ENCODE measurements around the gene ANKRD31. TPM values are rescaled to one million over a fixed set of nuclear protein-coding genes. Genes with fewer than 3 reads are reported as not detected.

Gene ANKRD31
- total RNA-seq, 1 experiment from 2014 or later = 1.5 TPM

DNA sequence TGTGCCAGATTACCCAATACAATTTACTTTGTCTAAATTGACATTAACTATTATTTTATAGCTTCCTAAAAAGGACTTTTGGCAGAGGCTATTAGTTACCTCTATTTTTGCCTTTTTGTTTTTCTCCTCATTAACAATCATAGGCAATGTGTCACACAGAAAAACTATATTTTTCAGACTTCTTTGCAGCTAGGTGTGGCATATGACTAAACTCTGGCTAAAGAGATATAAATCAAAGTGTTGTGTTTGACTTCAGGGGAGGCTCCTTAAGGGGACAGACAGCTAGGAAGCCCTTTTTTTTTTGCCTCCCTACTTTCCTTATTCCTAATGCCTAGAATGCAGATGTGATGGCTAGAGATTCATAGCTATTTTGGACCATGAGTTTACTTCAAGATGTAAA, 164.6 kb downstream of the ANKRD31 start:
- TF ChIP-seq, protein P1, sequence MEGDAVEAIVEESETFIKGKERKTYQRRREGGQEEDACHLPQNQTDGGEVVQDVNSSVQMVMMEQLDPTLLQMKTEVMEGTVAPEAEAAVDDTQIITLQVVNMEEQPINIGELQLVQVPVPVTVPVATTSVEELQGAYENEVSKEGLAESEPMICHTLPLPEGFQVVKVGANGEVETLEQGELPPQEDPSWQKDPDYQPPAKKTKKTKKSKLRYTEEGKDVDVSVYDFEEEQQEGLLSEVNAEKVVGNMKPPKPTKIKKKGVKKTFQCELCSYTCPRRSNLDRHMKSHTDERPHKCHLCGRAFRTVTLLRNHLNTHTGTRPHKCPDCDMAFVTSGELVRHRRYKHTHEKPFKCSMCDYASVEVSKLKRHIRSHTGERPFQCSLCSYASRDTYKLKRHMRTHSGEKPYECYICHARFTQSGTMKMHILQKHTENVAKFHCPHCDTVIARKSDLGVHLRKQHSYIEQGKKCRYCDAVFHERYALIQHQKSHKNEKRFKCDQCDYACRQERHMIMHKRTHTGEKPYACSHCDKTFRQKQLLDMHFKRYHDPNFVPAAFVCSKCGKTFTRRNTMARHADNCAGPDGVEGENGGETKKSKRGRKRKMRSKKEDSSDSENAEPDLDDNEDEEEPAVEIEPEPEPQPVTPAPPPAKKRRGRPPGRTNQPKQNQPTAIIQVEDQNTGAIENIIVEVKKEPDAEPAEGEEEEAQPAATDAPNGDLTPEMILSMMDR (IDR thresholded peaks at IDR 0.05; ENCODE audit: unreplicated experiment) = no peak
- H3K36me3 Mint-ChIP-seq (ENCODE audit: insufficient read depth, unreplicated experiment) = no peaks in the 10 kb centered on the region
- H3K4me1 Mint-ChIP-seq (ENCODE audit: low read depth, unreplicated experiment) = no peaks in the 10 kb centered on the region
- H3K27ac Mint-ChIP-seq (ENCODE audit: unreplicated experiment) = no peak overlapping the region
- CTCF ChIA-PET = no interaction called here
- H3K9me3 Mint-ChIP-seq (ENCODE audit: low read depth, unreplicated experiment) = no peaks in the 10 kb centered on the region
- intact Hi-C loops (cut with micrococcal nuclease; ENCODE audit: unreplicated experiment) = no loop called here
- no peaks in the 10 kb centered on the region for H3K27me3 Mint-ChIP-seq (ENCODE audit: unreplicated experiment)
- no TSS peak for BruUV-seq (replicated peaks)
- DNase-seq = no peak
- H3K4me3 Mint-ChIP-seq (ENCODE audit: low read depth, unreplicated experiment) = no peak overlapping the region

DNA sequence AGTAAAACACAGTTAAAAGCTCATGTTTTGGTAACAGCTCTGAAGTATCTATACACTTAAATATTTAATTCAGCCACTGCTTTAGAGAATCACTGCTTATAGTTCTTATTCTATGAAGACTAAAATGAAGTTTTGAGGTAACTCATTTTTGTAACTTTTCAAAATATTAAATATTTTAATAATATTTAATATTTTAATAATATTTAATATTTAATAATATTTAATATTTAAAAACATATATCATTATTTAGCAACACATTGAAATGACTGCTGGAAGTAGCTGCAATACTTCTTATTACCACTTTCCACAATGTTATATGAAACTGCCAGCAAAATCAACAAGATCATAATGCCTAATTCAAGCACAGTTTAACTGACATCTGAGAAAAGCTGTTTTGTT, 165.6 kb downstream of the ANKRD31 start:
- Mint-ChIP-seq H3K4me3 (ENCODE audit: low read depth, unreplicated experiment) (no peak overlapping the region), H3K4me1 (ENCODE audit: low read depth, unreplicated experiment) (no peaks in the 10 kb centered on the region), H3K36me3 (ENCODE audit: insufficient read depth, unreplicated experiment) (no peaks in the 10 kb centered on the region), H3K27ac (ENCODE audit: unreplicated experiment) (no peak overlapping the region), H3K27me3 (ENCODE audit: unreplicated experiment) (no peaks in the 10 kb centered on the region), H3K9me3 (ENCODE audit: low read depth, unreplicated experiment) (no peaks in the 10 kb centered on the region)
- CTCF ChIA-PET = interaction anchor here (0.6 to 0.9 kb wide), 2 partner anchors 12 to 1256 kb away, joined by 3 read pairs; no protein-coding TSS in a partner anchor
- DNase-seq = no peak
- intact Hi-C loops (cut with micrococcal nuclease; ENCODE audit: unreplicated experiment) = no loop called here
- TF ChIP-seq, protein P1 (IDR thresholded peaks at IDR 0.05; ENCODE audit: unreplicated experiment) = no peak
- BruUV-seq (replicated peaks) = no TSS peak

DNA sequence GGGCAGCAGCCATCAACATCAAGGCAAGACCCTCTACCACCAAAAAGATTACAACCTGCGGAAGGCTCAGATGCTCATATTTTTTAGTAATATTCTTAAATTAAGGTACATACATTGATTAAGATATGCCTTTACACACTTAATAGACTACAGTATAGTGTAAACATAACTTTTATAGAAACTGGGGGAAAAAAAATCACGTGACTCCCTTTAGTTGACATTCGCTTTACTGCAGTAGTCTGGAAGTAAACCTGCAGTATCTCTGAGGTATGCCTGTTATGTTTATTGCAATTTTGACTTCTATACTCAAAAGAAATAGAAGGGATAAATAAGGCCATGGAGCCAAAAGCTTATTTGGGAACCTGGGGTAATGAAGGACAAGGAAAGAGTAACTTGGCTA, 169.2 kb downstream of the ANKRD31 start:
- TF ChIP-seq, protein P1 (IDR thresholded peaks at IDR 0.05; ENCODE audit: unreplicated experiment) = no peak
- Mint-ChIP-seq H3K27ac (ENCODE audit: unreplicated experiment) (no peak overlapping the region), H3K4me3 (ENCODE audit: low read depth, unreplicated experiment) (no peak overlapping the region), H3K9me3 (ENCODE audit: low read depth, unreplicated experiment) (no peaks in the 10 kb centered on the region), H3K36me3 (ENCODE audit: insufficient read depth, unreplicated experiment) (no peaks in the 10 kb centered on the region), H3K4me1 (ENCODE audit: low read depth, unreplicated experiment) (no peaks in the 10 kb centered on the region), H3K27me3 (ENCODE audit: unreplicated experiment) (no peaks in the 10 kb centered on the region)
- intact Hi-C loops (cut with micrococcal nuclease; ENCODE audit: unreplicated experiment) = no loop called here
- CTCF ChIA-PET = no interaction called here
- DNase-seq = no peak
- no TSS peak for BruUV-seq (replicated peaks)

DNA sequence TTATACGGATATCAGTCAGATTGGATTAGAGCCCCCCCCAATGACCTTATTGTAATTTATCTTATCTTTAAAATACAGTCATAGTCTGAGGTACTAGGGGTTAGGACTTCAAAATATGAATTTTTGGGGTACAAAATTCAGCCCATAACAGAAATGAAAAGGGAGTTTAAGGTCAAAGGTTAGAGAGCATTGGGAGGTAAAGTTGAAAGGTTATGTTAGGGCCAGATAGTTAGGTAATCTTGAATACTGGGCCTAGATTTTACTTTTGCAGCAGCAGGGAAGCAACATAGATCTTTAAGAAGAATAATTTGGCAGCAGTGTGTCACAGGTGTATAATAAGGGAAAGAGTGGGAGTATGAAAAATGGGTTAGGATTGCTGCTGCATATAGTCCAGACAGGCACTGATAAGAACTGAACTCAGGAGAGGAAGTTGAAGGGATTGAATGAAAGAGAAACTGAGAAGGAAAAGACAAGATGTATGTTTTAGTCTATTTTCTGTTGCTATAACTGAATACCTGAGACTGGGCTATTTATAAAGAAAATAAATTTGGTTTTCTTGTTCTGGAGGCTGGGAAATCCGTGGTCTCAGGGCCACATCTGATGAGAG, 173.7 kb downstream of the ANKRD31 start:
- no peaks in the 10 kb centered on the region for H3K27me3 Mint-ChIP-seq (ENCODE audit: unreplicated experiment)
- intact Hi-C loops (cut with micrococcal nuclease; ENCODE audit: unreplicated experiment) = no loop called here
- H3K4me3 Mint-ChIP-seq (ENCODE audit: low read depth, unreplicated experiment) = no peak overlapping the region
- TF ChIP-seq, protein P1 (IDR thresholded peaks at IDR 0.05; ENCODE audit: unreplicated experiment) = no peak
- no peak overlapping the region for H3K27ac Mint-ChIP-seq (ENCODE audit: unreplicated experiment)
- CTCF ChIA-PET = no interaction called here
- no peak for DNase-seq
- no peaks in the 10 kb centered on the region for H3K36me3 Mint-ChIP-seq (ENCODE audit: insufficient read depth, unreplicated experiment)
- no peaks in the 10 kb centered on the region for H3K9me3 Mint-ChIP-seq (ENCODE audit: low read depth, unreplicated experiment)
- no peaks in the 10 kb centered on the region for H3K4me1 Mint-ChIP-seq (ENCODE audit: low read depth, unreplicated experiment)
- BruUV-seq (replicated peaks) = no TSS peak

All from Calu3 (cell line).